GM23338 (cell line): ENCODE data around the gene SETDB2. TPM values are rescaled to one million over a fixed set of nuclear protein-coding genes. Genes with fewer than 3 reads are reported as not detected.

Experiments used
- ATAC-seq: fragments of 200-7000 bp; cut with Tn5 transposase; 3 replicates; pipeline ENCODE4 v1.9.1; 2020
- DNase-seq: peaks from one replicate; pipeline ENCODE4 v3.0.0-alpha.2; 2015; ENCODE audit warnings: low spot score
- H2AFZ ChIP-seq: fragments of 200-600 bp; sonication (generic); 2 replicates; pipeline ENCODE4 v1.8.0; 2016; ENCODE audit warnings: antibody characterized with exemption, mild to moderate bottlenecking, moderate library complexity
- H3F3A ChIP-seq: fragments of 200-600 bp; sonication (generic); replicated peaks from 2 replicates; pipeline ENCODE4 v1.8.0; 2017; ENCODE audit warnings: antibody characterized with exemption, mixed run types, low read depth
- H3K27ac ChIP-seq: fragments of 200-600 bp; sonication (generic); 2 replicates; pipeline ENCODE4 v1.6.1; 2016; ENCODE audit warnings: low read depth
- H3K27me3 ChIP-seq: fragments of 200-600 bp; sonication (generic); 2 replicates; pipeline ENCODE4 v1.8.0; 2016; ENCODE audit warnings: mild to moderate bottlenecking, mixed run types, moderate library complexity; ENCODE audit not compliant: insufficient read depth
- H3K36me3 ChIP-seq: fragments of 200-600 bp; sonication (generic); 2 replicates; pipeline ENCODE4 v1.8.0; 2016; ENCODE audit warnings: mild to moderate bottlenecking; ENCODE audit not compliant: insufficient read depth
- H3K4me1 ChIP-seq: fragments of 200-600 bp; sonication (generic); 2 replicates; pipeline ENCODE4 v1.8.0; 2016; ENCODE audit warnings: mild to moderate bottlenecking, moderate library complexity; ENCODE audit not compliant: insufficient read depth
- H3K4me2 ChIP-seq: fragments of 200-600 bp; sonication (generic); 2 replicates; pipeline ENCODE4 v1.7.1; 2017; ENCODE audit warnings: mixed run types
- H3K4me3 ChIP-seq: fragments of 200-600 bp; sonication (generic); 2 replicates; pipeline ENCODE4 v1.6.1; 2016; ENCODE audit warnings: mixed run types
- H3K79me2 ChIP-seq: fragments of 200-600 bp; sonication (generic); replicated peaks from 2 replicates; pipeline ENCODE4 v1.8.0; 2017; ENCODE audit warnings: mild to moderate bottlenecking; ENCODE audit not compliant: insufficient read depth
- H3K9me2 ChIP-seq: fragments of 200-600 bp; sonication (generic); 2 replicates; pipeline ENCODE4 v1.8.0; 2017; ENCODE audit not compliant: insufficient read depth
- H4K20me1 ChIP-seq: fragments of 200-600 bp; sonication (generic); replicated peaks from 2 replicates; pipeline ENCODE4 v1.8.0; 2017; ENCODE audit warnings: mild to moderate bottlenecking; ENCODE audit not compliant: insufficient read depth
- H3K27ac Mint-ChIP-seq: 2 replicates; pipeline ENCODE4 v1.8.0; 2020; ENCODE audit warnings: inconsistent platforms, mild to moderate bottlenecking, moderate library complexity, mixed read lengths
- H3K27me3 Mint-ChIP-seq: 3 replicates; pipeline ENCODE4 v1.8.0; 2022; ENCODE audit warnings: low read depth, mild to moderate bottlenecking, moderate library complexity, mixed read lengths, inconsistent platforms; ENCODE audit not compliant: insufficient read depth, poor library complexity
- H3K36me3 Mint-ChIP-seq: 3 replicates; pipeline ENCODE4 v1.8.0; 2021; ENCODE audit warnings: low read depth, mild to moderate bottlenecking, inconsistent platforms, moderate library complexity, mixed read lengths
- H3K4me1 Mint-ChIP-seq: 3 replicates; pipeline ENCODE4 v1.8.0; 2020; ENCODE audit warnings: mild to moderate bottlenecking, inconsistent platforms, mixed read lengths
- H3K4me3 Mint-ChIP-seq: 3 replicates; pipeline ENCODE4 v1.8.0; 2021; ENCODE audit warnings: moderate library complexity, mild to moderate bottlenecking, inconsistent platforms, mixed read lengths
- H3K9me3 Mint-ChIP-seq: 3 replicates; pipeline ENCODE4 v1.8.0; 2020; ENCODE audit warnings: moderate library complexity, mild to moderate bottlenecking, inconsistent platforms, mixed read lengths
- CREB1 ChIP-seq: fragments of 250-450 bp; sonication (Bioruptor Pico); IDR thresholded peaks from 2 replicates; pipeline ENCODE4 v1.5.0; 2020; ENCODE audit warnings: low read depth, mild to moderate bottlenecking, moderate library complexity
- CTCF ChIP-seq, 2 experiments: fragments of 200-600 bp in 1 of 2; sonication (generic) in 1 of 2; conservative IDR thresholded peaks; 2 replicates each; pipeline versions ENCODE4 v1.5.1 to v1.6.1; 2016 to 2017; ENCODE audit warnings: antibody characterized with exemption in 2 of 2, low read depth in 2 of 2, mild to moderate bottlenecking in 2 of 2, moderate library complexity in 1 of 2
- ETS1 ChIP-seq: IDR thresholded peaks from 2 replicates; pipeline ENCODE4 v1.6.1; 2016; ENCODE audit warnings: antibody characterized with exemption
- EZH2 ChIP-seq: fragments of 200-600 bp; sonication (generic); IDR thresholded peaks from one replicate; pipeline ENCODE4 v1.8.0; 2017; ENCODE audit warnings: antibody characterized with exemption, mild to moderate bottlenecking, low read depth; ENCODE audit not compliant: unreplicated experiment
- NANOG ChIP-seq: IDR thresholded peaks from 2 replicates; pipeline ENCODE4 v1.6.1; 2016; ENCODE audit warnings: antibody characterized with exemption, borderline replicate concordance
- ZNF114 ChIP-seq: fragments of 250-450 bp; sonication (Bioruptor Pico); IDR thresholded peaks from 2 replicates; pipeline ENCODE4 v1.5.0; 2020; ENCODE audit warnings: mild to moderate bottlenecking, moderate library complexity
- ZNF462 ChIP-seq: fragments of 250-450 bp; sonication (Bioruptor Pico); IDR thresholded peaks from 2 replicates; pipeline ENCODE4 v1.5.0; 2020; ENCODE audit warnings: mild to moderate bottlenecking, moderate library complexity
- polyA plus RNA-seq: library from polyadenylated mRNA; unstranded; fragments of >200 nt; fragmentation: Nextera tagmentation; extraction: Ambion mirVana; gene quantifications from 2 replicates; pipeline ENCODE4 v1.2.1, GENCODE V29; 2016
- total RNA-seq: library from RNA; depleted of rRNA; stranded (reverse); fragments of >200 nt; shearing (Covaris generic); gene quantifications from 2 replicates; pipeline ENCODE4 v1.2.3, GENCODE V29; 2014

The SETDB2 gene
- total and polyA plus RNA-seq, 2 experiments from 2014 or later: 4.6 to 5.8 TPM

- Mint-ChIP-seq H3K27me3 (peaks cover 6% of the 10 kb centered on the region), H3K9me3 (no peaks in the 10 kb centered on the region), H3K4me3 (no peak overlapping the region), H3K4me1 (peaks cover 8% of the 10 kb centered on the region; the same call in 2 of the 3 replicates), H3K36me3 (no peaks in the 10 kb centered on the region), H3K27ac (no peak overlapping the region)
- Histone ChIP-seq H3K27ac (no peak overlapping the region), H3K79me2 (no peaks in the 10 kb centered on the region; the same call in 1 of the 2 replicates), H3F3A (0 out of 2 replicates have a peak, but pooled peaks cover 3% of the 10 kb centered on the region), H3K27me3 (no peaks in the 10 kb centered on the region), H3K4me3 (no peak overlapping the region), H4K20me1 (no peaks in the 10 kb centered on the region), H3K9me2 (no peaks in the 10 kb centered on the region), H3K4me1 (no peaks in the 10 kb centered on the region), H3K36me3 (no peaks in the 10 kb centered on the region), H2AFZ (no peak overlapping the region), H3K4me2 (peak overlapping the region; percentile 82; the same call in 1 of the 2 replicates)
- TF ChIP-seq ZNF114 (CRISPR knock-in tag) (no peak), CTCF (conservative IDR thresholded peaks at IDR 0.05; ENCODE audit: low read depth in 2 of 2) (no peak), EZH2 (no peak), ETS1 (no peak), ZNF462 (CRISPR knock-in tag) (no peak), CREB1 (CRISPR knock-in tag) (no peak), NANOG (no peak)
- ATAC-seq: no peak
- DNase-seq: no peak
Observed at GRCh38 chr13:49441846-49442245, 2.2 kb upstream of the SETDB2 start.
